ENCODE results near the gene FAM20C. TPM values are rescaled to one million over a fixed set of nuclear protein-coding genes. Genes with fewer than 3 reads are reported as not detected.
A peak's percentile ranks its signal among the peaks of the same experiment; 100 is the strongest.
"Not testable (repeated sequence)": the region's sequence is repeated elsewhere in the genome, so short reads cannot be mapped to it uniquely, and the experiment has no call there.

The FAM20C gene
- total and polyA plus RNA-seq, 7 donors = 15.6 to 47.6 (median 28.1) TPM

DNA sequence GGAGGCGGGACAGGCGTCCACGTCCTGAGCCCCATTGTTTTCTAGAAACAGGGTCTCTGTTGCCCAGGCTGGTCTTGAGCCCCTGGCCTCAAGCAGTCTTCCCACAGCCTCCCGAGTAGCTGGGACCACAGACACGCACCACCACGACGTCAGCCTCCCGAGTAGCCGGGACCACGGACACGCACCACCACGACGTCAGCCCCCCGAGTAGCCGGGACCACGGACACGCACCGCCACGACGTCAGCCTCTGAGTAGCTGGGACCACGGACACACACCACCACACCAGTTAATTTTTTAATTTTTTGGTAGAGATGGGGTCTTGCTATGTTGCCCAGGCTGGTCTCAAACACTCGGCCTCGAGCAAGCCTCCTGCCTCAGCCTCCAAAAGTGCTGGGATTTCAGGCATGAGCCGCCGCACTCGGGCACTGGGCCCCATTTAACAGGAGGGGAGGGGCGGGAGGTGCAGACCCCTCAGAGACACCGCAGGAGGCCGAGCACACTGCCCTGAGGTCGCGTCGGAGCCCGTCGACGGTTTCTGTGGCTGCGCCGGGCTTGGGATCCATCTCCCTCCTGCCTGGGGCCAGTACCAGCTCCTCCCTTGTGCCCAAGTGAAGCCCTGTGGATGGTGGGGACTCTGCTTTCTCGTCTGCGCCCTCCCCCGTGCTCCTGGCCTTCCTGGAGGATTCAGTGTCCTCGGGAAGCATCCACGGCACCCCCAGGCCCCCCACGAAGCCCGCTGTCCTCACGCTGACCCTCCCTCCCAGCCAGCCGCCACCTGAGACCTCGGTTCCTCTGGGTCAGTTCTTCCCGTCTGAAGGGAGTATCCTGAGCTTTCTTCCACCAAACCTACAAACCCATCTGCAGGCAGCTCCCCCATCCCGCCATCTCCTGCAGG lies 13.0 kb downstream of the FAM20C start:
- H3K9me3 ChIP-seq = no peaks in the 10 kb centered on the region
- H3K4me3 ChIP-seq = no peak overlapping the region
- 94 to 97% (median 96%) methylated on average over 48 to 49 of the region's 49 CpGs for WGBS, 3 donors
- peaks cover 0 to 53% of the 10 kb centered on the region in 2 donors for H3K36me3 ChIP-seq (ENCODE audit: insufficient read depth in 1 of 2, low read depth in 1 of 2)
- peaks cover 9% of the 10 kb centered on the region for H3K4me1 ChIP-seq
- DNase-seq = no peak
- no peak overlapping the region for H3K27ac ChIP-seq
- ATAC-seq = peak in 1 of 4 donors; percentile 56
- intact Hi-C loops (cut with DNase I) = no loop called here
- H3K27me3 ChIP-seq (ENCODE audit: insufficient read depth in 3 of 3, low read length in 2 of 3) = no peaks in the 10 kb centered on the region
- TF ChIP-seq CTCF (IDR thresholded peaks at IDR 0.05) = no peak

GRCh38 chr7:206351-206750 lies 14.0 kb downstream of the FAM20C start:
- H3K4me1 ChIP-seq; DNase-seq; intact Hi-C loops (cut with DNase I); H3K9me3 ChIP-seq; H3K27me3 ChIP-seq (ENCODE audit: insufficient read depth in 3 of 3, low read length in 2 of 3); H3K4me3 ChIP-seq; ATAC-seq; H3K27ac ChIP-seq: not testable (repeated sequence)
- 84 to 95% (median 95%) methylated on average over 31 of the region's 31 CpGs for WGBS, 3 donors
- peaks cover 0 to 49% of the 10 kb centered on the region in 2 donors for H3K36me3 ChIP-seq (ENCODE audit: insufficient read depth in 1 of 2, low read depth in 1 of 2)

DNA sequence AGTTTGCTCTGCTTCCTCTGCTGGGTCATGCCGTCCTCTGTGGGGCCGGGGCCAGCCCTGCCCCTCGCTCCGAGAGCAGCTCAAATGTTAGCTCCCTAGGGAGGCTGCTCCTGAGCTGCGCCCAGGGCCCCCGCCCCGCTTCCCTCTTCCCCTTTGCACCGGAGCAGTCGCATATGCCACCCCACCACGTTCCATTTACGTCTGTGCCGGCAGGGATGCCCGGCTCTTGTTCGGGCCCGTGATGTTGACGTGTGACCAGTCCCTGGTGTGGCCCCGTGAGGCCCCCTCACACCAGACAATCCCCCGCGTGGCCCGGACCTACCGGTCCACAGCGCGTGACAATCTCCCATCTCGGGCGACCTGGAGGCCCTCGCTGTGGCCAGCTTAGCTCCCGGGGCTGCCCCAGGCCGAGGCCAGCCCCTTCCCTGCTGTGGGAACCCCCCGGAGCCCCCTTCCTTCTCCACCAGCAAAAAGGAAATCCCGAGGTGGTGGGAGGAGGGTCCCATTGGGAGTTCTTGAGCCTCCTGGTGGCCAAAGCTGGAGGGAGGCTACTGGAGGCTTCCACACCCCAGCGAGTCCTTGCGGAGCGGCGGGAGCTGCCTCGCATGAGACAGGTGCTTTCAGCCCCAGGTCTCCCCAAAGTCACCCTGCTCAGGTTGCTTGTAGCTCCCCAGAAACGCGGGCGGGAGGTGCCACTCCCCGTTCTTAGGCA lies 15.2 kb downstream of the FAM20C start:
- intact Hi-C loops (cut with DNase I) = no loop called here
- Histone ChIP-seq H3K27ac (no peak overlapping the region), H3K9me3 (no peaks in the 10 kb centered on the region), H3K4me1 (no peaks in the 10 kb centered on the region), H3K36me3 (ENCODE audit: insufficient read depth in 1 of 2, low read depth in 1 of 2) (peaks cover 0 to 44% of the 10 kb centered on the region in 2 donors), H3K4me3 (no peak overlapping the region), H3K27me3 (ENCODE audit: insufficient read depth in 3 of 3, low read length in 2 of 3) (no peaks in the 10 kb centered on the region)
- 90% methylated on average over 38 to 39 of the region's 39 CpGs for WGBS, 3 donors
- no peak for TF ChIP-seq CTCF (IDR thresholded peaks at IDR 0.05)
- no peak for ATAC-seq
- DNase-seq = no peak

GRCh38 chr7:208130-208673 lies 15.8 kb downstream of the FAM20C start:
- no peak overlapping the region for H3K27ac ChIP-seq
- no peaks in the 10 kb centered on the region for H3K27me3 ChIP-seq (ENCODE audit: insufficient read depth in 3 of 3, low read length in 2 of 3)
- peaks cover 0 to 44% of the 10 kb centered on the region in 2 donors for H3K36me3 ChIP-seq (ENCODE audit: insufficient read depth in 1 of 2, low read depth in 1 of 2)
- 88 to 94% (median 94%) methylated on average over 8 to 10 of the region's 10 CpGs for WGBS, 3 donors
- DNase-seq (no peak), ATAC-seq (no peak)
- H3K4me3 ChIP-seq = no peak overlapping the region
- H3K4me1 ChIP-seq = no peaks in the 10 kb centered on the region
- H3K9me3 ChIP-seq = no peaks in the 10 kb centered on the region
- no peak for TF ChIP-seq CTCF (IDR thresholded peaks at IDR 0.05)
- intact Hi-C loops (cut with DNase I) = no loop called here

DNA sequence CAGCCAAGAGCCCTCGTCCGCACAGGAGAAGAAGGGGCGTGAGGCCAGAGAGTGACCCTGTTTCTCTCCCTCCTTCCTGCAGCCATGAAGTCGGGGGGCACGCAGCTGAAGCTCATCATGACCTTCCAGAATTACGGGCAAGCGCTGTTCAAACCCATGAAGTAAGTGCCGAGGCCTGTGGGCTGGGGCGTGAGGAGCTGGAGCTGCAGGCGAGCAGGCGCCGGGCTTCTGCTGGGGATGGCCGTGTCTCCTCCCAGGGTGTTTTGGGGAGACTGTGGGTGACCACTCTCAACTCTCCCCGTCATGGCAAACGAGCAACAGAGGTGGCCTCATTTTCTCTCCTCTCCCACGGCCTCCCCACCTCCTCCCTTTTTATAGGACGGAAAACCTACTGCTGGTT lies 16.4 kb downstream of the FAM20C start:
- no peaks in the 10 kb centered on the region for H3K9me3 ChIP-seq
- DNase-seq = no peak
- H3K4me3 ChIP-seq = no peak overlapping the region
- intact Hi-C loops (cut with DNase I) = no loop called here
- H3K27ac ChIP-seq = no peak overlapping the region
- no peaks in the 10 kb centered on the region for H3K4me1 ChIP-seq
- H3K27me3 ChIP-seq (ENCODE audit: insufficient read depth in 3 of 3, low read length in 2 of 3) = no peaks in the 10 kb centered on the region
- TF ChIP-seq CTCF (IDR thresholded peaks at IDR 0.05) = no peak
- no peak for ATAC-seq
- WGBS, 3 donors = 92 to 97% (median 93%) methylated on average over 17 of the region's 17 CpGs
- peaks cover 0 to 44% of the 10 kb centered on the region in 2 donors for H3K36me3 ChIP-seq (ENCODE audit: insufficient read depth in 1 of 2, low read depth in 1 of 2)

All from psoas muscle (tissue), 8 donors.